H9 (cell line): ENCODE data around the gene TMEM273. TPM values are rescaled to one million over a fixed set of nuclear protein-coding genes. Genes with fewer than 3 reads are reported as not detected.

ENCODE experiments used
- DNase-seq: peaks from one replicate; pipeline ENCODE4 v3.0.0-alpha.2; 2017
- H2AFZ ChIP-seq: one replicate; pipeline ENCODE4 v1.6.1; 2013; ENCODE audit warnings: mild to moderate bottlenecking, low read length, control low read depth, moderate library complexity
- H2AK5ac ChIP-seq: 2 replicates; pipeline ENCODE4 v1.6.1; 2013; ENCODE audit warnings: low read length, control low read depth, mixed read lengths; ENCODE audit not compliant: insufficient read length
- H2BK120ac ChIP-seq: one replicate; pipeline ENCODE4 v1.6.1; 2013; ENCODE audit warnings: low read depth, mild to moderate bottlenecking, low read length, control low read depth, inconsistent platforms; ENCODE audit not compliant: poor library complexity, severe bottlenecking
- H2BK12ac ChIP-seq: 2 replicates; pipeline ENCODE4 v1.6.1; 2013; ENCODE audit warnings: low read length, control low read depth, mixed read lengths, low read depth; ENCODE audit not compliant: insufficient read length
- H2BK15ac ChIP-seq: 2 replicates; pipeline ENCODE4 v1.6.1; 2013; ENCODE audit warnings: low read depth, low read length, control low read depth
- H2BK20ac ChIP-seq: one replicate; pipeline ENCODE4 v1.6.1; 2013; ENCODE audit warnings: low read depth, mild to moderate bottlenecking, low read length, control low read depth, inconsistent platforms; ENCODE audit not compliant: poor library complexity, severe bottlenecking
- H2BK5ac ChIP-seq: 2 replicates; pipeline ENCODE4 v1.6.1; 2013; ENCODE audit warnings: low read length, control low read depth, mixed read lengths; ENCODE audit not compliant: insufficient read length
- H3K14ac ChIP-seq: 2 replicates; pipeline ENCODE4 v1.6.1; 2013; ENCODE audit warnings: low read length, control low read depth; ENCODE audit not compliant: insufficient read depth
- H3K18ac ChIP-seq: 2 replicates; pipeline ENCODE4 v1.6.1; 2013; ENCODE audit warnings: low read depth, mild to moderate bottlenecking, mixed read lengths, low read length, control low read depth; ENCODE audit not compliant: insufficient read length
- H3K23ac ChIP-seq: 2 replicates; pipeline ENCODE4 v1.6.1; 2013; ENCODE audit warnings: low read length, control low read depth, mixed read lengths, low read depth; ENCODE audit not compliant: insufficient read length
- H3K23me2 ChIP-seq: 2 replicates; pipeline ENCODE4 v1.6.1; 2013; ENCODE audit warnings: low read depth, mild to moderate bottlenecking, mixed read lengths, low read length, control low read depth; ENCODE audit not compliant: insufficient read length, poor library complexity, severe bottlenecking
- H3K27ac ChIP-seq: 2 replicates; pipeline ENCODE4 v1.5.1; 2013; ENCODE audit warnings: low read length, control low read depth, mixed read lengths, low read depth; ENCODE audit not compliant: insufficient read length
- H3K27me3 ChIP-seq: 2 replicates; pipeline ENCODE4 v1.6.1; 2013; ENCODE audit warnings: low read length, control low read depth, inconsistent platforms; ENCODE audit not compliant: insufficient read depth
- H3K4ac ChIP-seq: 2 replicates; pipeline ENCODE4 v1.6.1; 2013; ENCODE audit warnings: low read depth, mild to moderate bottlenecking, control low read depth, inconsistent platforms, low read length, moderate library complexity
- H3K4me1 ChIP-seq: 2 replicates; pipeline ENCODE4 v1.6.1; 2013; ENCODE audit warnings: low read length, control low read depth, inconsistent platforms; ENCODE audit not compliant: insufficient read depth
- H3K4me2 ChIP-seq: 2 replicates; pipeline ENCODE4 v1.6.1; 2013; ENCODE audit warnings: low read length, control low read depth, mixed read lengths; ENCODE audit not compliant: insufficient read length, insufficient read depth
- H3K56ac ChIP-seq: 2 replicates; pipeline ENCODE4 v1.6.1; 2013; ENCODE audit warnings: low read depth, mild to moderate bottlenecking, mixed read lengths, low read length, control low read depth; ENCODE audit not compliant: insufficient read length
- H3K79me1 ChIP-seq: 2 replicates; pipeline ENCODE4 v1.6.1; 2013; ENCODE audit warnings: low read depth, mild to moderate bottlenecking, moderate library complexity, low read length, control low read depth, inconsistent platforms; ENCODE audit not compliant: insufficient read depth, poor library complexity, severe bottlenecking
- H3K79me2 ChIP-seq: 2 replicates; pipeline ENCODE4 v1.6.1; 2013; ENCODE audit warnings: low read length, control low read depth, inconsistent platforms; ENCODE audit not compliant: insufficient read depth
- H3K9ac ChIP-seq: 2 replicates; pipeline ENCODE4 v1.6.1; 2013; ENCODE audit warnings: low read length, control low read depth, mixed read lengths; ENCODE audit not compliant: insufficient read length; ENCODE audit errors: extremely low read depth
- H3K9me3 ChIP-seq: one replicate; pipeline ENCODE4 v1.6.1; 2013; ENCODE audit warnings: low read depth, low read length, inconsistent platforms; ENCODE audit not compliant: control insufficient read depth
- H3T11ph ChIP-seq: one replicate; pipeline ENCODE4 v1.6.1; 2013; ENCODE audit warnings: mild to moderate bottlenecking, low read length, control low read depth, inconsistent platforms
- H4K20me1 ChIP-seq: one replicate; pipeline ENCODE4 v1.6.1; 2013; ENCODE audit not compliant: control insufficient read depth, insufficient read length, insufficient read depth
- H4K5ac ChIP-seq: 2 replicates; pipeline ENCODE4 v1.6.1; 2013; ENCODE audit warnings: low read depth, mild to moderate bottlenecking, mixed read lengths, low read length, control low read depth; ENCODE audit not compliant: insufficient read length
- H4K8ac ChIP-seq: replicated peaks from 2 replicates; pipeline ENCODE4 v1.6.1; 2013; ENCODE audit warnings: low read length, control low read depth, mixed read lengths, low read depth; ENCODE audit not compliant: insufficient read length
- H4K91ac ChIP-seq: 2 replicates; pipeline ENCODE4 v1.6.1; 2013; ENCODE audit warnings: low read depth, mild to moderate bottlenecking, moderate library complexity, mixed read lengths, low read length, control low read depth; ENCODE audit not compliant: insufficient read length
- H3K27ac Mint-ChIP-seq, 3 experiments: 2 replicates in 2 of 3; 3 replicates in 1 of 3; pipeline ENCODE4 v1.8.0; 2020 to 2021; ENCODE audit warnings: mixed read lengths in 3 of 3, mild to moderate bottlenecking in 1 of 3, moderate library complexity in 1 of 3
- H3K27me3 Mint-ChIP-seq: 2 replicates; pipeline ENCODE4 v1.8.0; 2021; ENCODE audit warnings: low read depth, mild to moderate bottlenecking, moderate library complexity, mixed read lengths
- H3K36me3 Mint-ChIP-seq, 3 experiments: 2 replicates in 2 of 3; 3 replicates in 1 of 3; pipeline ENCODE4 v1.8.0; 2020 to 2021; ENCODE audit warnings: low read depth in 3 of 3, mixed read lengths in 3 of 3; ENCODE audit not compliant: insufficient read depth in 1 of 3
- H3K4me1 Mint-ChIP-seq, 2 experiments: 2 replicates each; pipeline ENCODE4 v1.8.0; 2020; ENCODE audit warnings: mixed read lengths in 2 of 2
- H3K4me3 Mint-ChIP-seq, 2 experiments: 2 replicates in 1 of 2; 3 replicates in 1 of 2; pipeline ENCODE4 v1.8.0; 2020 to 2021; ENCODE audit warnings: mild to moderate bottlenecking in 2 of 2, mixed read lengths in 2 of 2, moderate library complexity in 1 of 2
- H3K9me3 Mint-ChIP-seq, 2 experiments: 2 replicates in 1 of 2; 3 replicates in 1 of 2; pipeline ENCODE4 v1.8.0; 2020; ENCODE audit warnings: mild to moderate bottlenecking in 2 of 2, mixed read lengths in 2 of 2, moderate library complexity in 1 of 2
- WGBS: extraction: QIAGEN DNeasy Blood & Tissue Kit; methylation state at CpG from one replicate; pipeline ENCODE4 v1.1.7; 2013; ENCODE audit warnings: missing lambda C conversion rate, low lambda C conversion rate, mixed read lengths; ENCODE audit not compliant: insufficient read length; ENCODE audit errors: extremely low coverage; 5-methylcytosine and 5-hydroxymethylcytosine counted together
- total RNA-seq: library from RNA; stranded (reverse); gene quantifications from 2 replicates; pipeline ENCODE4 v1.2.1, GENCODE V29; 2021
- TF ChIP-seq, protein P1 (sequence below): fragments of 200-600 bp; sonication (generic); conservative IDR thresholded peaks from 3 replicates; pipeline ENCODE4 v1.8.0; 2021; ENCODE audit warnings: antibody characterized with exemption, mild to moderate bottlenecking

TMEM273 gene
- total RNA-seq, 1 experiment from 2014 or later: not detected

DNA sequence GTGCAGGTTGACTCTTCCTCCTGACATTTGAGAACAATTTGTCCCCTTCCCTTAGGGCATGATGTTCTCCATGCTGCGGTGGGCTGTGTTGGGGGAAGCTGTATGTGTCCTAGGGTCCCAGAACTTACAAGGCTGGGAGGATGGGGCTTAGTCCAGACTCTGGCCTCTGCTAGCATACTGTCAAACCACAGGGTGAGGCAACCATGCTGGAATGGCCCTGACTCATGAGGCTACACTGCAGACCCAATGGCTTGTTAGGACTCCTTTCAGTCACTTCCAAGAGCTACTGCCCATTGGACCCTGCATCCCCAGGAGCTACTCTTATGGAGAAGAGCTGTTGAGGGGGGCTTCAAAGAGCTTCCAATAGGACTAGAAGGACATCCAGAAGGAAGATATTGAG is 34.2 kb downstream of the TMEM273 start:
- Histone ChIP-seq H3K27me3 (no peaks in the 10 kb centered on the region), H3K4me1 (no peaks in the 10 kb centered on the region; the same call in 1 of the 2 replicates)
- H3K4me1 Mint-ChIP-seq: peaks cover 13 to 16% of the 10 kb centered on the region in 2 experiments

More for the DNA sequence above, 34.2 kb downstream of the TMEM273 start:
- no peaks in the 10 kb centered on the region for H3K23me2 ChIP-seq
- H2AFZ ChIP-seq: no peak overlapping the region
- Mint-ChIP-seq H3K4me3 (no peak overlapping the region), H3K36me3 (peaks cover 0 to 5% (median 0%) of the 10 kb centered on the region in 3 experiments; a peak in 2 of 7 replicates), H3K27me3 (peaks cover 4% of the 10 kb centered on the region), H3K27ac (no peak overlapping the region), H3K9me3 (no peaks in the 10 kb centered on the region; a peak in 1 of 5 replicates)
- no peak overlapping the region for H2BK12ac ChIP-seq
- no peak for DNase-seq
- no peak overlapping the region for H2AK5ac ChIP-seq
- no peak overlapping the region for H3K23ac ChIP-seq
- no peak overlapping the region for H3T11ph ChIP-seq
- H4K8ac ChIP-seq: no peak overlapping the region
- no peak overlapping the region; the same call in 1 of the 2 replicates for H3K14ac ChIP-seq
- no peak overlapping the region for H3K18ac ChIP-seq
- H2BK120ac ChIP-seq: no peak overlapping the region
- no peak overlapping the region for H4K5ac ChIP-seq
- H4K91ac ChIP-seq: no peak overlapping the region
- no peak overlapping the region for H3K56ac ChIP-seq
- no peak overlapping the region for H3K4me2 ChIP-seq
- H3K9ac ChIP-seq: no peak overlapping the region
- H3K79me2 ChIP-seq: no peaks in the 10 kb centered on the region
- H2BK15ac ChIP-seq: no peak overlapping the region
- no peaks in the 10 kb centered on the region for H4K20me1 ChIP-seq
- H3K79me1 ChIP-seq: no peaks in the 10 kb centered on the region
- no CpG with 5 or more reads among the region's 1 CpG for WGBS
- H3K4ac ChIP-seq: no peak overlapping the region
- TF ChIP-seq, protein P1, sequence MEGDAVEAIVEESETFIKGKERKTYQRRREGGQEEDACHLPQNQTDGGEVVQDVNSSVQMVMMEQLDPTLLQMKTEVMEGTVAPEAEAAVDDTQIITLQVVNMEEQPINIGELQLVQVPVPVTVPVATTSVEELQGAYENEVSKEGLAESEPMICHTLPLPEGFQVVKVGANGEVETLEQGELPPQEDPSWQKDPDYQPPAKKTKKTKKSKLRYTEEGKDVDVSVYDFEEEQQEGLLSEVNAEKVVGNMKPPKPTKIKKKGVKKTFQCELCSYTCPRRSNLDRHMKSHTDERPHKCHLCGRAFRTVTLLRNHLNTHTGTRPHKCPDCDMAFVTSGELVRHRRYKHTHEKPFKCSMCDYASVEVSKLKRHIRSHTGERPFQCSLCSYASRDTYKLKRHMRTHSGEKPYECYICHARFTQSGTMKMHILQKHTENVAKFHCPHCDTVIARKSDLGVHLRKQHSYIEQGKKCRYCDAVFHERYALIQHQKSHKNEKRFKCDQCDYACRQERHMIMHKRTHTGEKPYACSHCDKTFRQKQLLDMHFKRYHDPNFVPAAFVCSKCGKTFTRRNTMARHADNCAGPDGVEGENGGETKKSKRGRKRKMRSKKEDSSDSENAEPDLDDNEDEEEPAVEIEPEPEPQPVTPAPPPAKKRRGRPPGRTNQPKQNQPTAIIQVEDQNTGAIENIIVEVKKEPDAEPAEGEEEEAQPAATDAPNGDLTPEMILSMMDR: no peak
- no peaks in the 10 kb centered on the region for H3K9me3 ChIP-seq
- no peak overlapping the region for H2BK20ac ChIP-seq
- no peak overlapping the region for H2BK5ac ChIP-seq
- H3K27ac ChIP-seq: no peak overlapping the region
